Measurements from ENCODE around the gene PYROXD2.

DNA sequence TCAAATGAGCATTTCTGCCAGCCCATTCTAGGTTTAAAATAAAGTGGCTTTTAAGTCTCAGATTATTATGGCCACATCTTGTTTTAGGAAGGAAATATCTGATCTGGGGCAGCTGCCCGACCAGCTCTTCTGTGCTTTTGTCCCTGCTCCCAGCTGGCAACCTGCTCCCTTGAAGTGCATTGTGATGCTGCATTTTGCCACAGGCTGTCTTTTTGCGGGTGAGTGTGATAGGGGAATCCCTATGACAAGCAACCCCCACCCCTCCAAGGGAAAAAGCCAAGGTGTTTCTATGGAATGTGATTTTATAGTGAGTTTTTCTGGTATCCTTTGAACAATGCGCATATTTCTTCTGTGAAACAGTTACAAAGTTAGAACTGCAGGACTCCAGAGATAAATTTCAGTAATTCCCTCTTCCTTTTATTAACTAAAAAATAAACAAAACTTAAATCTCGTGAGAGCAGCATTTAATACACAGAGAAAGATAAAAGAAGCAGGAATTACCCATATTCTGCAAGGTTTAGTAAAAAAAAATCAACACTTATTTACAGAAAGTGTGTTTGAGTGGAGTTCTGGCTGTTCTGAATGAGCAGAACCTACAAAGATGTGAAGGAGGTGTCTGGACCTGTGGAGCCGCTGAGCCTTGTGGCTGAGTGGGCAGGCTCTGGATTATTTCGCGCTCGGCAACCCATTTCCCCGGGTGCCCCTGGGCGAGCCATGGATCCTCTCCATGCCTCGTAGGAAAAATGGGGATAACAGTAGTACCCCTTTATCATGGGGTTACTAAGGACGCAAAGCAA is 41.9 kb upstream of the PYROXD2 start:
- TF ChIP-seq EZH2 (IDR thresholded peaks at IDR 0.05; ENCODE audit: insufficient read depth, poor library complexity, severe bottlenecking) (no peak), EZH2phosphoT487 (IDR thresholded peaks at IDR 0.05; ENCODE audit: insufficient read depth, low read depth) (no peak)
